GM19025 (cell line): ENCODE results near the gene ARFGAP2.

ENCODE experiments used
- ATAC-seq: cut with Tn5 transposase; IDR thresholded peaks from one replicate; pipeline ENCODE4 v1.9.1; 2021; ENCODE audit warnings: mild to moderate bottlenecking, low read depth, moderate library complexity; ENCODE audit not compliant: unreplicated experiment

Gene ARFGAP2

GRCh38 chr11:47188259-47188658 is 11.6 kb upstream of the ARFGAP2 start:
- no peak for ATAC-seq

DNA sequence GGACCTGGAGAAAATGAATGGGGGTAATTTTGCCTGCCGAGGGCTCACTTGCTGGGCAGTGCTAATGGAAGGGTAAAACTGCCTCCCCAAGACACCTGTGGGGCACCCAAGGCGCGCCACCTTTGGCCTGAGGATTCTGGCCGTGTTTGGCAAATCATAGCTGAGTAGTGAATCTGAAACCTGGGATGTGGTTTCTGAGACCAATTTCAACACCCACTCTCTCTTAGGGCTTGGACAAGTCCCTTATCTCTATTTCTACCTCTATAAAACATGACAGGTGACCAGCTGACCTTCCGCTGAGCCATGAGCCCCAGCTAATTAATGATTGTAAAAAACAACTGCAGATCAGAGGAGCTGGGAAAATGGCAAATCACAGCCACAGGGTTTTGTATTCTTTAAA is 11.0 kb upstream of the ARFGAP2 start:
- no peak for ATAC-seq

- no peak for ATAC-seq
These were observed 10.3 kb upstream of the ARFGAP2 start for GRCh38 chr11:47186700-47187695.

DNA sequence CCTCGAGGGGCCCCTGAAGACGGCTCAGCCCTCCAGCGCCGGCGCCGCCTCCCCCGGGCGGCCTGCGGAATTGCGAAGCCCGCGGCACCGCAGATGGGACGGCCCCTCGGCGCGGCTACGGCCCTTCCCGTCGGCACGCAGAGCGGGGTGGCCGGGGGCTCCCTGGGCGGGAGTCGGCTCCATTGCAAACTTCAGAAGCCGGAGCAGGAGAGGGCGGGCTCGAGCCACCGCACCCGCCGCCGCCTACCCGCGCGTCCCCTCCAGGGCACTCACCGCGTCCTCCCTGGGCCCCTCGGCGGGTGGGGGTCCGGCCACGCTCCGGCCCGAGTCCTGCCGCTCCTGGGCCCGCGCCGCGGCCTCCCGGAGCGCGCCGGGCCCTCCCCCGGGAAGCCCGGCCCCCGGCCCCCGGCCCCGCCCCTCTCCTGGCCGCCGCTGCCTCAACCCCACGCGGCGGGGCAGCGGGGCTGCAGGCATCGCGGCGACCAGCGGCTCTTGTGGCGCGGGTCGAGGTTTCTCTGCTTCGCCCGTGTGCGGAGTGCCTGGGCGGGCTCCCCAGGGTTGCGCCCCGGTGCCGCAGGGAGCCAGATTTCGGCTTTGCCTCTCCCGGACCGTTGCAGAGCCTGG is 9.5 kb upstream of the ARFGAP2 start, which contains the start of gene PACSIN3:
Gene PACSIN3 (minus strand): TSS at position 359 of the 624 bp plus-strand sequence. CDS start 3,707 bp downstream, outside the sequence.
- no peak for ATAC-seq

- no peak for ATAC-seq
These were observed 8.8 kb upstream of the ARFGAP2 start for GRCh38 chr11:47185305-47186075.

- ATAC-seq = no peak
These were observed 8.1 kb upstream of the ARFGAP2 start for GRCh38 chr11:47184711-47185304.

DNA sequence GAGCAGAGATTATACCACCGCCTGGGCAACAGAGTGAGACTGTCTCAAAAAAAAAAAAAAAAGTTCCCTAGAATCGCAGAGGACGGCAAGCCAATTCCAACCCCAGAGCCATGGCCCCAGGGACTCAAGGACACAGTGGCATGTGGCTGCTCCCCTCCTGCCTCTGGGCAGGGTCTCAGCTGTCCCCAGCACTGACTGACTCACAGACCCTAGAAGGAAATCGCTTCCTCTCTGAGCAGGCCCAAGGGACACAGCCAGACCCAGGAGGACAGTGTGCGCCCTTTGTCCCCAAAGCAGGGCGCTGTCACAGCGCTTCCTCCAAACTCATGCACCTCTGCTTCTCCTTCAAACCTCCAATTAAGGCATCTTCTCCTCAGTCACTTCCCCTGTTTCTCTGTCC is 7.3 kb upstream of the ARFGAP2 start:
- ATAC-seq = no peak

- no peak for ATAC-seq
These were observed 6.6 kb upstream of the ARFGAP2 start for GRCh38 chr11:47183031-47183856.

- no peak for ATAC-seq
These were observed 5.7 kb upstream of the ARFGAP2 start for GRCh38 chr11:47182380-47182779.

DNA sequence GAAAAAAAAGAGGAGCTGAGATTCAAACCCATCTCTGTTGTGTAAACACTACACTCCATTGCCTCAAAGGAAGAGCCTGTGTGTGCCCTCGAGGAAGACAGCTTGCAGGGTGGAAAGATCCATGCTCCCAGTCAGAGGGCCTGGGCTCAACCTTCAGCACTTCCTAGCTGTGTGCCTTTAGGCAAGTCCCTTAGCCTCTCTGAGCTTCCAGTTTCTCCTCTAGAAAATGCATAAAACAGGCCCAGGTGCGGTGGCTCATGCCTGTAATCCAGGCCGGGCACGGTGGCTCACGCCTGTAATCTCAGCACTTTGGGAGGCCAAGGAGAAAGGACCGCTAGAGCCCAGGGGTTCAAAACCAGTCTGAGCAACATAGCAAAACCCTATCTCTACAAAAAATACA is 4.6 kb upstream of the ARFGAP2 start:
- no peak for ATAC-seq

- ATAC-seq = no peak
These were observed 3.5 kb upstream of the ARFGAP2 start for GRCh38 chr11:47180006-47180787.

DNA sequence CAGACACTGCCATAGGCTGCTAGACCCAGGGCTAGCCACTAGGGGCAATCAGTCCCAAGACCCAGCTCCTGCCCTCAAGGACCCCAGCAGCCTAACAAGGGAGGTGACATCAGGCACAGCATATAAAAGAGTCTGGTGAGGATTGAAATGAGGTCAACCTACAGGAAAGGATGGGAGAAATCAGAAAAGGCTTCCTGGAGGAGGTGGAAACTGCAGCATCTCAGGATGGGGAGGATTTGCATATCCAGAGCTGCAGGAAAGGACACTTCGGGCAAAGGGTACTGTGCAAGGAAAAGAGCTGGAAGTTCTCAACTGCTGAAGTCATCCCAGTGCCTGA is 2.9 kb upstream of the ARFGAP2 start:
- ATAC-seq = no peak

DNA sequence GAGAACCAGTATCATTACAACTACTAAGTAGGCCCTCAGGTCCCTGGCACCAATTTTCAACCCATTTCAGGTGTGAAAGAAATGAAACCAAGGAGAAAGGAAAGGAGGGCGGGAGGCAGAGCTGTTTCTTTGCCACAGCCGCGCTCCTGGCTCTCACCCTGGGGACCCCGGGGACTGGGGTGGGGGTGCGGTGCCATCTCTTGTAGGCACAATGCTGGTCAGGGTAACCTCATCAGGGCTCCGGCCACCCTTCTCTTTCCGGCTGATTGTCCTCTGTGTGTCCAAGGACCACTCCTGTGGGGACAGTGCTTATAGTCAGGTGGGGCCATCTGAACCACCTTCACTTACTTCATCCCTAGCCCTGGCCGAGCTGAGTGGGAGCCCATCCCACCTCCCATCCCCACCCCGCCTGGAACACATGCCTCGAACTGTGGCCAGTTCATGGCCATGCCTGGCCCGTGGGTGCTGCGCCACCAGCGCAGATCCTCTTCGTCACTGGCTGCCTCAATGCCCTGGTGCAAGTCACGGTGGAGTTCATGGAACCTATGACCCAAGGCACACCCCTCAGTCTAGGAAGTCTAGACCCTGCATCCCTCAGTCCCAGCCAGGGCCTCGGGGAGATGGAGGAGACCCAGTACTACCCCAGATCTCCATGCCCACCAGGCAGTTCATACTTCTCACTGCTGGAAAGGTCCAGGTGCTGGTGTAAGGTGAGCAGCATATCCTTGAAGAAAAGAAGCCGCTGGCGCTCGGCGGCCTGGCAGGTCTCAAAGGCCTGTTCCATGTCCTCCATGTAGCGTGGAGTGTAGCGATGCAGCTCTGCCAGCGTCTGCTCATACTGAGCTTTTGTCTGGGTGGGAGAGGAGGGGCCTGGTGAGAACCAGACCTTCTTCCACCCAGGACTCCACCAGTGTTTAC is 2.3 kb upstream of the ARFGAP2 start:
- no peak for ATAC-seq

GRCh38 chr11:47178316-47178715 is 1.6 kb upstream of the ARFGAP2 start:
- ATAC-seq = no peak

- no peak for ATAC-seq
These were observed 1.2 kb upstream of the ARFGAP2 start for GRCh38 chr11:47177846-47178245.

- peak; percentile 39 for ATAC-seq
These were observed 658 bp upstream of the ARFGAP2 start for GRCh38 chr11:47177229-47177845.

DNA sequence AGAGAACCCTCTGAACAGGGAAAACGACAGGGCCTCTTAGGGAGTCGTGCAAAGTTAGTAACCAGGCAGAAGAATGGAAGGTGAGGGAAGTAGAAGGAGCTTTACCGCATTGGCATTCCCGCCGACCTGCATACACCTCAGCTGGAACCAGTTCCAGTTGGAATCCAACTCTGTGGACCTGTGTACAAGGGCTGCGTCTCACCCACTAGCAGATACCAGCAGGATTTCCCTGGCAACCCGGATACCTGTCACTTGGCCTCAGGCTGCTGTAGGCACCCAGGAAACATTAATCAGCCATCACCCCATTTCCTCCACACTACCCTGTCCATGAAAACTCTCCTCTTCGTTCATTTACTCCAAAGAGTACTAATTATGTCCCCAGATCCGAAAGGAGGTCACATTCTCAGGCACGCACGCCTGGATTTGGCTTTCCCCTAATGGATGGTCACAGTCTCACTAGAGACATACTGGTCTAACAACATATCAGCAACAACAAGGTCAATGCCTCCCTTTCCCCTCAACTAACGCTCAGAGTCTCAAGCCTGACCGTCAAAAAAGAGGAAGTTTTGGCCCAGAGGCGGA is 842 bp downstream of the ARFGAP2 start:
- ATAC-seq = no peak
